Trophoblast cell (in vitro differentiated cells and primary cell): ENCODE results near the gene RNF212.
A peak's percentile ranks its signal among the peaks of the same experiment; 100 is the strongest.
"Not testable (repeated sequence)": the region's sequence is repeated elsewhere in the genome, so short reads cannot be mapped to it uniquely, and the experiment has no call there.

Experiments
- DNase-seq, 2 donors: peaks; one replicate each; pipeline ENCODE4 v3.0.0-alpha.2; 2016
- H2AFZ ChIP-seq: 2 replicates; pipeline ENCODE4 v1.6.1; 2013; ENCODE audit warnings: low read length, moderate library complexity, mild to moderate bottlenecking; ENCODE audit not compliant: insufficient read depth, poor library complexity
- H2AK5ac ChIP-seq: 2 replicates; pipeline ENCODE4 v1.6.1; 2013; ENCODE audit warnings: mild to moderate bottlenecking, low read length
- H2BK120ac ChIP-seq: 2 replicates; pipeline ENCODE4 v1.6.1; 2013; ENCODE audit warnings: low read length, mild to moderate bottlenecking, moderate library complexity; ENCODE audit not compliant: insufficient read depth, poor library complexity
- H2BK12ac ChIP-seq: 2 replicates; pipeline ENCODE4 v1.6.1; 2013; ENCODE audit warnings: mild to moderate bottlenecking, low read length, moderate library complexity
- H2BK5ac ChIP-seq: 2 replicates; pipeline ENCODE4 v1.6.1; 2013; ENCODE audit warnings: low read length, low read depth, moderate library complexity, mild to moderate bottlenecking; ENCODE audit not compliant: poor library complexity
- H3K14ac ChIP-seq: 2 replicates; pipeline ENCODE4 v1.6.1; 2013; ENCODE audit warnings: mild to moderate bottlenecking, low read length
- H3K18ac ChIP-seq: 2 replicates; pipeline ENCODE4 v1.6.1; 2013; ENCODE audit warnings: mild to moderate bottlenecking, low read length
- H3K23ac ChIP-seq: 2 replicates; pipeline ENCODE4 v1.6.1; 2013; ENCODE audit warnings: low read length
- H3K27ac ChIP-seq: 2 replicates; pipeline ENCODE4 v1.5.1; 2013; ENCODE audit warnings: low read depth, mild to moderate bottlenecking, inconsistent platforms, low read length, moderate library complexity
- H3K27me3 ChIP-seq: 2 replicates; pipeline ENCODE4 v1.6.1; 2013; ENCODE audit warnings: inconsistent platforms, mild to moderate bottlenecking, low read length, moderate library complexity; ENCODE audit not compliant: insufficient read depth
- H3K36me3 ChIP-seq, 2 experiments: 1 replicate in 1 of 2; 2 replicates in 1 of 2; pipeline ENCODE4 v1.6.1; 2013; ENCODE audit warnings: low read length in 2 of 2, mild to moderate bottlenecking in 2 of 2, moderate library complexity in 1 of 2; ENCODE audit not compliant: insufficient read depth in 2 of 2, control insufficient read depth in 1 of 2
- H3K4ac ChIP-seq: 2 replicates; pipeline ENCODE4 v1.6.1; 2013; ENCODE audit warnings: low read depth, mild to moderate bottlenecking, low read length, moderate library complexity
- H3K4me1 ChIP-seq, 2 experiments: 1 replicate in 1 of 2; 2 replicates in 1 of 2; pipeline ENCODE4 v1.6.1; 2013; ENCODE audit warnings: low read length in 2 of 2, mild to moderate bottlenecking in 2 of 2, moderate library complexity in 1 of 2; ENCODE audit not compliant: insufficient read depth in 2 of 2, control insufficient read depth in 1 of 2
- H3K4me2 ChIP-seq: 2 replicates; pipeline ENCODE4 v1.6.1; 2013; ENCODE audit warnings: inconsistent platforms, mild to moderate bottlenecking, low read length, moderate library complexity
- H3K4me3 ChIP-seq: 2 replicates; pipeline ENCODE4 v1.5.1; 2013; ENCODE audit warnings: mild to moderate bottlenecking, low read depth, low read length, inconsistent platforms
- H3K79me1 ChIP-seq: one replicate; pipeline ENCODE4 v1.6.1; 2013; ENCODE audit warnings: low read length
- H3K79me2 ChIP-seq: 2 replicates; pipeline ENCODE4 v1.6.1; 2013; ENCODE audit warnings: low read length, mild to moderate bottlenecking; ENCODE audit not compliant: control insufficient read depth, insufficient read depth, poor library complexity
- H3K9ac ChIP-seq: 2 replicates; pipeline ENCODE4 v1.6.1; 2013; ENCODE audit warnings: mild to moderate bottlenecking, low read length
- H3K9me3 ChIP-seq: 2 replicates; pipeline ENCODE4 v1.6.1; 2013; ENCODE audit warnings: low read depth, mild to moderate bottlenecking, control low read depth, inconsistent platforms, low read length; ENCODE audit not compliant: insufficient read depth
- H4K12ac ChIP-seq: 2 replicates; pipeline ENCODE4 v1.6.1; 2013; ENCODE audit warnings: low read depth, mild to moderate bottlenecking, low read length, moderate library complexity
- H4K8ac ChIP-seq: 2 replicates; pipeline ENCODE4 v1.6.1; 2013; ENCODE audit warnings: low read depth, mild to moderate bottlenecking, low read length, moderate library complexity
- H4K91ac ChIP-seq: one replicate; pipeline ENCODE4 v1.6.1; 2013; ENCODE audit warnings: low read depth, mild to moderate bottlenecking, low read length, moderate library complexity
- WGBS: extraction: QIAGEN DNeasy Blood & Tissue Kit; methylation state at CpG from one replicate; pipeline ENCODE4 v1.1.7; 2013; ENCODE audit warnings: missing lambda C conversion rate; ENCODE audit not compliant: insufficient read length, insufficient coverage; ENCODE audit errors: extremely low coverage; 5-methylcytosine and 5-hydroxymethylcytosine counted together

RNF212 gene

GRCh38 chr4:1126506-1126905, 13.1 kb upstream of the RNF212 start:
- no CpG with 5 or more reads among the region's 1 CpG for WGBS
- H3K4me3 ChIP-seq: no peak overlapping the region

GRCh38 chr4:1125466-1125865, 12.1 kb upstream of the RNF212 start:
- not testable (repeated sequence) for H3K36me3 ChIP-seq, H3K4me1 ChIP-seq, H3K14ac ChIP-seq, H3K27ac ChIP-seq, H3K9ac ChIP-seq, H3K4me2 ChIP-seq, H4K8ac ChIP-seq, H2AFZ ChIP-seq, H2BK5ac ChIP-seq, H2AK5ac ChIP-seq, H4K91ac ChIP-seq, H4K12ac ChIP-seq, H3K4ac ChIP-seq, DNase-seq, H3K79me1 ChIP-seq, H3K27me3 ChIP-seq, H2BK120ac ChIP-seq, H3K18ac ChIP-seq, H3K79me2 ChIP-seq, H3K4me3 ChIP-seq, H3K23ac ChIP-seq, H3K9me3 ChIP-seq, H2BK12ac ChIP-seq
- no CpG with 5 or more reads among the region's 4 CpGs for WGBS

More at GRCh38 chr4:1126506-1126905, 13.1 kb upstream of the RNF212 start:
- Histone ChIP-seq H3K9ac (no peak overlapping the region), H2AFZ (no peak overlapping the region), H2AK5ac (no peak overlapping the region), H2BK12ac (no peak overlapping the region), H4K8ac (no peak overlapping the region), H3K79me1 (no peaks in the 10 kb centered on the region), H2BK5ac (no peak overlapping the region), H3K4me1 (no peaks in the 10 kb centered on the region), H3K27ac (no peak overlapping the region), H3K36me3 (no peaks in the 10 kb centered on the region), H3K23ac (no peak overlapping the region), H4K91ac (no peak overlapping the region), H3K18ac (no peak overlapping the region), H2BK120ac (no peak overlapping the region), H4K12ac (no peak overlapping the region), H3K9me3 (no peaks in the 10 kb centered on the region), H3K27me3 (no peaks in the 10 kb centered on the region), H3K4ac (no peak overlapping the region), H3K79me2 (no peaks in the 10 kb centered on the region), H3K4me2 (no peak overlapping the region), H3K14ac (no peak overlapping the region)
- no peak for DNase-seq

- Histone ChIP-seq H2AFZ (no peak overlapping the region), H3K27ac (no peak overlapping the region), H3K79me1 (no peaks in the 10 kb centered on the region), H4K12ac (no peak overlapping the region), H4K91ac (no peak overlapping the region), H2BK120ac (no peak overlapping the region), H4K8ac (no peak overlapping the region), H3K79me2 (no peaks in the 10 kb centered on the region), H2AK5ac (no peak overlapping the region), H3K27me3 (no peaks in the 10 kb centered on the region), H2BK12ac (no peak overlapping the region), H3K4me1 (no peaks in the 10 kb centered on the region), H3K9me3 (no peaks in the 10 kb centered on the region), H3K4me2 (no peak overlapping the region), H3K23ac (no peak overlapping the region), H3K4ac (no peak overlapping the region), H3K14ac (no peak overlapping the region), H3K36me3 (no peaks in the 10 kb centered on the region), H3K9ac (no peak overlapping the region), H2BK5ac (no peak overlapping the region), H3K4me3 (no peak overlapping the region), H3K18ac (no peak overlapping the region)
- peak in 1 of 2 donors; percentile 9 for DNase-seq
- no CpG with 5 or more reads among the region's 4 CpGs for WGBS
Measured at GRCh38 chr4:1124818-1125217, 11.5 kb upstream of the RNF212 start.

- no peak overlapping the region for H2AFZ ChIP-seq
- H4K8ac ChIP-seq: no peak overlapping the region
- DNase-seq: no peak
- WGBS: no CpG with 5 or more reads among the region's 3 CpGs
- H3K27ac ChIP-seq: no peak overlapping the region
- no peaks in the 10 kb centered on the region for H3K27me3 ChIP-seq
- H3K9ac ChIP-seq: no peak overlapping the region
- no peaks in the 10 kb centered on the region for H3K4me1 ChIP-seq
- H3K79me2 ChIP-seq: no peaks in the 10 kb centered on the region
- no peaks in the 10 kb centered on the region for H3K36me3 ChIP-seq
- no peak overlapping the region for H2BK5ac ChIP-seq
- no peaks in the 10 kb centered on the region for H3K79me1 ChIP-seq
- no peak overlapping the region for H3K18ac ChIP-seq
- no peak overlapping the region for H4K91ac ChIP-seq
- H2BK120ac ChIP-seq: no peak overlapping the region
- H2AK5ac ChIP-seq: no peak overlapping the region
- no peaks in the 10 kb centered on the region for H3K9me3 ChIP-seq
- H2BK12ac ChIP-seq: no peak overlapping the region
- no peak overlapping the region for H3K4ac ChIP-seq
- H3K23ac ChIP-seq: no peak overlapping the region
- no peak overlapping the region for H3K14ac ChIP-seq
- H3K4me2 ChIP-seq: no peak overlapping the region
- H4K12ac ChIP-seq: no peak overlapping the region
- H3K4me3 ChIP-seq: no peak overlapping the region
Measured at GRCh38 chr4:1122505-1122904, 9.1 kb upstream of the RNF212 start.
